Measurements from ENCODE around the gene B3GNT3.

DNA sequence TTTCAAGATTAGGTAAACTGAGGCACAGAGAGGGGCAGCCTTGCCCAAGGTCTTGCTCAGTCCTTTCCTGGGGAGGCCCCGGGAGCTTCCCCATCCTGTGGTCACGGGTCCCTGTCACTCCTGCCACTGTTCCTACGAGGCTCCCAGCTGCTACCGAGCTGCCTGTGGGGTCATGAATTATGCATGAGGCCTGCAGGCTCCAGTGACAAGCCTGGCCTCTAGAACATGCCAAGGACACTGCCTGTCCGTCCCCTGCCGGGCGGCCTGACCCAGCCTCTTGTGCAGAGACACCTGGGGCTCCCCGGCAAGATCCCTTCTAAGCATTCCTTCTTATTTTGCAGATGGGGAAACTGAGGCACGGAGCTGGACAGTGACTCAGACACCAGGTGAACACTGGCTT lies 41.0 kb upstream of the B3GNT3 start:
- TF ChIP-seq, protein P1, sequence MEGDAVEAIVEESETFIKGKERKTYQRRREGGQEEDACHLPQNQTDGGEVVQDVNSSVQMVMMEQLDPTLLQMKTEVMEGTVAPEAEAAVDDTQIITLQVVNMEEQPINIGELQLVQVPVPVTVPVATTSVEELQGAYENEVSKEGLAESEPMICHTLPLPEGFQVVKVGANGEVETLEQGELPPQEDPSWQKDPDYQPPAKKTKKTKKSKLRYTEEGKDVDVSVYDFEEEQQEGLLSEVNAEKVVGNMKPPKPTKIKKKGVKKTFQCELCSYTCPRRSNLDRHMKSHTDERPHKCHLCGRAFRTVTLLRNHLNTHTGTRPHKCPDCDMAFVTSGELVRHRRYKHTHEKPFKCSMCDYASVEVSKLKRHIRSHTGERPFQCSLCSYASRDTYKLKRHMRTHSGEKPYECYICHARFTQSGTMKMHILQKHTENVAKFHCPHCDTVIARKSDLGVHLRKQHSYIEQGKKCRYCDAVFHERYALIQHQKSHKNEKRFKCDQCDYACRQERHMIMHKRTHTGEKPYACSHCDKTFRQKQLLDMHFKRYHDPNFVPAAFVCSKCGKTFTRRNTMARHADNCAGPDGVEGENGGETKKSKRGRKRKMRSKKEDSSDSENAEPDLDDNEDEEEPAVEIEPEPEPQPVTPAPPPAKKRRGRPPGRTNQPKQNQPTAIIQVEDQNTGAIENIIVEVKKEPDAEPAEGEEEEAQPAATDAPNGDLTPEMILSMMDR (IDR thresholded peaks at IDR 0.05; ENCODE audit: low read depth, low read length): no peak
- TF ChIP-seq POLR2A (IDR thresholded peaks at IDR 0.05; ENCODE audit: extremely low read depth, insufficient read length): no peak
- TF ChIP-seq, protein P2, sequence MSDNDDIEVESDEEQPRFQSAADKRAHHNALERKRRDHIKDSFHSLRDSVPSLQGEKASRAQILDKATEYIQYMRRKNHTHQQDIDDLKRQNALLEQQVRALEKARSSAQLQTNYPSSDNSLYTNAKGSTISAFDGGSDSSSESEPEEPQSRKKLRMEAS (IDR thresholded peaks at IDR 0.05; ENCODE audit: low read depth, low read length): no peak
- TF ChIP-seq MYC (IDR thresholded peaks at IDR 0.05; ENCODE audit: low read depth, low read length): no peak

Data from NB4 (cell line).